ENCODE data around the gene ALS2CL. TPM values are rescaled to one million over a fixed set of nuclear protein-coding genes. Genes with fewer than 3 reads are reported as not detected.
"Not testable (repeated sequence)": the region's sequence is repeated elsewhere in the genome, so short reads cannot be mapped to it uniquely, and the experiment has no call there.

The ALS2CL gene, protein sequence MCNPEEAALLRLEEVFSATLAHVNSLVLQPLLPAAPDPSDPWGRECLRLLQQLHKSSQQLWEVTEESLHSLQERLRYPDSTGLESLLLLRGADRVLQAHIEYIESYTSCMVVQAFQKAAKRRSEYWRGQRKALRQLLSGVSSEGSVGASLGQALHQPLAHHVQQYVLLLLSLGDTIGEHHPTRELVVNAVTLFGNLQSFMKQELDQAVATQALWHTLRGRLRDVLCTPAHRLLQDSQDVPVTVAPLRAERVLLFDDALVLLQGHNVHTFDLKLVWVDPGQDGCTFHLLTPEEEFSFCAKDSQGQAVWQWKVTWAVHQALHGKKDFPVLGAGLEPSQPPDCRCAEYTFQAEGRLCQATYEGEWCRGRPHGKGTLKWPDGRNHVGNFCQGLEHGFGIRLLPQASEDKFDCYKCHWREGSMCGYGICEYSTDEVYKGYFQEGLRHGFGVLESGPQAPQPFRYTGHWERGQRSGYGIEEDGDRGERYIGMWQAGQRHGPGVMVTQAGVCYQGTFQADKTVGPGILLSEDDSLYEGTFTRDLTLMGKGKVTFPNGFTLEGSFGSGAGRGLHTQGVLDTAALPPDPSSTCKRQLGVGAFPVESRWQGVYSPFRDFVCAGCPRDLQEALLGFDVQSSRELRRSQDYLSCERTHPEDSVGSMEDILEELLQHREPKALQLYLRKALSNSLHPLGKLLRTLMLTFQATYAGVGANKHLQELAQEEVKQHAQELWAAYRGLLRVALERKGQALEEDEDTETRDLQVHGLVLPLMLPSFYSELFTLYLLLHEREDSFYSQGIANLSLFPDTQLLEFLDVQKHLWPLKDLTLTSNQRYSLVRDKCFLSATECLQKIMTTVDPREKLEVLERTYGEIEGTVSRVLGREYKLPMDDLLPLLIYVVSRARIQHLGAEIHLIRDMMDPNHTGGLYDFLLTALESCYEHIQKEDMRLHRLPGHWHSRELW
- 10 to 100 TPM; 11.8 to 100.0 (median 46.5) TPM for polyA plus RNA-seq
- long read RNA-seq, donor 1 = 0 reads
- long read RNA-seq, donor 2 = 0 reads
- long read RNA-seq, donor 3, partial matches to known transcripts = 0 of 2 reads
- long read RNA-seq, donor 3, other reads (novel, unspliced or antisense) = 0 of 2 reads
- long read RNA-seq, donor 4 = 0 reads
- long read RNA-seq, donor 5 = 0 reads
- long read RNA-seq, donor 6 = 0 reads
- long read RNA-seq, donor 7 = 0 reads
- long read RNA-seq, donor 8, partial matches to known transcripts = 0 of 1 reads
- long read RNA-seq, donor 8, other reads (novel, unspliced or antisense) = 0 of 1 reads
- long read RNA-seq, donor 9 = 0 reads
- long read RNA-seq, donor 10 = 0 reads

GRCh38 chr3:46693038-46693891, at the start of gene ALS2CL:
Gene ALS2CL, minus strand, starts transcription at chr3:46693679. Its CDS starts 4,239 bp downstream, at chr3:46689440.
- H3K9me3 ChIP-seq (ENCODE audit: control insufficient read depth in 2 of 2, insufficient read depth in 1 of 2, low read depth in 1 of 2, low read length in 1 of 2) = no peaks in the 10 kb centered on the region
- peak within 1 kb of the TSS; percentile 81 to 89 (median 87) for H3K27ac ChIP-seq (ENCODE audit: low read depth in 1 of 3, low read length in 2 of 3)
- H3K4me3 ChIP-seq (ENCODE audit: low read depth in 1 of 3, low read length in 3 of 3) = peak within 1 kb of the TSS; percentile 44 to 90 (median 59)
- FAIRE-seq (no peak), DNase-seq (peak; percentile 61 to 79)
- 1% methylated on average over 45 to 71 of the region's 71 CpGs for WGBS, 3 donors
- peaks cover 0 to 9% (median 0%) of the 10 kb centered on the region in 3 donors for H3K36me3 ChIP-seq (ENCODE audit: control insufficient read depth in 3 of 3, insufficient read depth in 2 of 3, low read depth in 1 of 3, low read length in 3 of 3)
- H3K27me3 ChIP-seq (ENCODE audit: control insufficient read depth in 3 of 3, insufficient read depth in 3 of 3, low read length in 3 of 3) = no peaks in the 10 kb centered on the region
- H3K4me1 ChIP-seq (ENCODE audit: control insufficient read depth in 3 of 3, insufficient read depth in 2 of 3, low read depth in 1 of 3, low read length in 2 of 3) = peaks cover 2 to 35% (median 10%) of the 10 kb centered on the region in 3 donors

DNA sequence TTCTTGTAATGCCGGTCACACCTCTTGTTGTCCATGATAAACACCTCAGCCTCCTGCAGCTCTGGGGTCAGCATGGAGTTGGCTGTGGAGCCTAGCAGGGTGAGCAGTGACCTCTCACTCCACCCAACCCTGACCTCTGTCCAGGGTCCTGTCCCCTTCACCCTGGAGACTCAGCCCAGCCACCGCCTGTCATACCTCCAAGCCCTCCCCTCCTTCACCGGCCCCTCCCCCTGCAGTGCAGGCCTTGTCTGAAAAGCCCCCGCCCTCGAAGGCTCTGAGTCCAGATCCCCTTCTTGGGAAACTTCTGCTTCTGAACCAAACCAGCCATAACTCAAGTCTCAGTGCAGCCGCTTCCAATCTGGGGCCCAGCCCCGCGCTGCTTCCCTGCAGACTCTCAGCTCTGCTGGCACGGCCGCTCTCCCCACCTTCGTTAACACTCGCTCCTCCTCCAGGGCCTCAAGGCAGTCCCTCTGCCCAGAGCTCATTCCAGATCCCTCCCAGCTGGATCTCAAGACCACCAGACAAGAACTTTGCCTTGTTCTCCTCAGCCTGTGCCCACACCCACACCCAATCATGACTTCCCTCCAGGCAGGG, 49.6 kb upstream of the ALS2CL start:
- no peak overlapping the region for H3K27ac ChIP-seq (ENCODE audit: low read depth in 1 of 3, low read length in 2 of 3)
- no peaks in the 10 kb centered on the region for H3K27me3 ChIP-seq (ENCODE audit: control insufficient read depth in 3 of 3, insufficient read depth in 3 of 3, low read length in 3 of 3)
- WGBS, 3 donors = 67 to 94% (median 91%) methylated on average over 12 of the region's 12 CpGs
- no peak overlapping the region for H3K4me3 ChIP-seq (ENCODE audit: low read depth in 1 of 3, low read length in 3 of 3)
- DNase-seq (no peak), FAIRE-seq (no peak)
- H3K9me3 ChIP-seq (ENCODE audit: control insufficient read depth in 2 of 2, insufficient read depth in 1 of 2, low read depth in 1 of 2, low read length in 1 of 2) = no peaks in the 10 kb centered on the region
- H3K4me1 ChIP-seq (ENCODE audit: control insufficient read depth in 3 of 3, insufficient read depth in 2 of 3, low read depth in 1 of 3, low read length in 2 of 3) = no peaks in the 10 kb centered on the region
- H3K36me3 ChIP-seq (ENCODE audit: control insufficient read depth in 3 of 3, insufficient read depth in 2 of 3, low read depth in 1 of 3, low read length in 3 of 3) = no peaks in the 10 kb centered on the region

DNA sequence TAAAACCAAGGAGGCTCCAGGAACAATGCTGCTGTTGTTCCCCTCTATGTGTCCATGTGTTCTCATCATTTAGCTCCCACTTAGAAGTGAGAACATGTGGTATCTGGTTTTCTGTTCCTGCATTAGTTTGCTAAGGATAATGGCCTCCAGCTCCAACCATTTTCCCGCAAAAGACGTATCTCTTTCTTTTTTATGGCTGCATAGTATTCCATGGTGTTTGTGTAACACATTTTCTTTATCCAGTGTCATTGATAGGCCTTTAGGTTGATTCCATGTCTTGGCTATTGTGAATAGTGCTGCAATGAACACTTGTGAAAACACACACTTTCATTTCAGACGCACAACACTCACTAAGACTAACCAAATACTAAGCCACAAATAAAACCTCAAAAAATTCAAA, 46.1 kb upstream of the ALS2CL start:
- H3K36me3 ChIP-seq (ENCODE audit: control insufficient read depth in 3 of 3, insufficient read depth in 2 of 3, low read depth in 1 of 3, low read length in 3 of 3); H3K9me3 ChIP-seq (ENCODE audit: control insufficient read depth in 2 of 2, insufficient read depth in 1 of 2, low read depth in 1 of 2, low read length in 1 of 2); H3K4me1 ChIP-seq (ENCODE audit: control insufficient read depth in 3 of 3, insufficient read depth in 2 of 3, low read depth in 1 of 3, low read length in 2 of 3); FAIRE-seq; DNase-seq; H3K27me3 ChIP-seq (ENCODE audit: control insufficient read depth in 3 of 3, insufficient read depth in 3 of 3, low read length in 3 of 3); H3K4me3 ChIP-seq (ENCODE audit: low read depth in 1 of 3, low read length in 3 of 3); H3K27ac ChIP-seq (ENCODE audit: low read depth in 1 of 3, low read length in 2 of 3): not testable (repeated sequence)
- 96 to 97% (median 97%) methylated on average over 3 of the region's 3 CpGs for WGBS, 3 donors

GRCh38 chr3:46737329-46737731, 43.9 kb upstream of the ALS2CL start:
- H3K27ac ChIP-seq (ENCODE audit: low read depth in 1 of 3, low read length in 2 of 3) = no peak overlapping the region
- no peak overlapping the region for H3K4me3 ChIP-seq (ENCODE audit: low read depth in 1 of 3, low read length in 3 of 3)
- no peak for FAIRE-seq
- H3K4me1 ChIP-seq (ENCODE audit: control insufficient read depth in 3 of 3, insufficient read depth in 2 of 3, low read depth in 1 of 3, low read length in 2 of 3) = no peaks in the 10 kb centered on the region
- no peaks in the 10 kb centered on the region for H3K9me3 ChIP-seq (ENCODE audit: control insufficient read depth in 2 of 2, insufficient read depth in 1 of 2, low read depth in 1 of 2, low read length in 1 of 2)
- no peaks in the 10 kb centered on the region for H3K27me3 ChIP-seq (ENCODE audit: control insufficient read depth in 3 of 3, insufficient read depth in 3 of 3, low read length in 3 of 3)
- DNase-seq = no peak
- no peaks in the 10 kb centered on the region for H3K36me3 ChIP-seq (ENCODE audit: control insufficient read depth in 3 of 3, insufficient read depth in 2 of 3, low read depth in 1 of 3, low read length in 3 of 3)
- 28 to 52% (median 32%) methylated on average over 4 of the region's 4 CpGs for WGBS, 3 donors

DNA sequence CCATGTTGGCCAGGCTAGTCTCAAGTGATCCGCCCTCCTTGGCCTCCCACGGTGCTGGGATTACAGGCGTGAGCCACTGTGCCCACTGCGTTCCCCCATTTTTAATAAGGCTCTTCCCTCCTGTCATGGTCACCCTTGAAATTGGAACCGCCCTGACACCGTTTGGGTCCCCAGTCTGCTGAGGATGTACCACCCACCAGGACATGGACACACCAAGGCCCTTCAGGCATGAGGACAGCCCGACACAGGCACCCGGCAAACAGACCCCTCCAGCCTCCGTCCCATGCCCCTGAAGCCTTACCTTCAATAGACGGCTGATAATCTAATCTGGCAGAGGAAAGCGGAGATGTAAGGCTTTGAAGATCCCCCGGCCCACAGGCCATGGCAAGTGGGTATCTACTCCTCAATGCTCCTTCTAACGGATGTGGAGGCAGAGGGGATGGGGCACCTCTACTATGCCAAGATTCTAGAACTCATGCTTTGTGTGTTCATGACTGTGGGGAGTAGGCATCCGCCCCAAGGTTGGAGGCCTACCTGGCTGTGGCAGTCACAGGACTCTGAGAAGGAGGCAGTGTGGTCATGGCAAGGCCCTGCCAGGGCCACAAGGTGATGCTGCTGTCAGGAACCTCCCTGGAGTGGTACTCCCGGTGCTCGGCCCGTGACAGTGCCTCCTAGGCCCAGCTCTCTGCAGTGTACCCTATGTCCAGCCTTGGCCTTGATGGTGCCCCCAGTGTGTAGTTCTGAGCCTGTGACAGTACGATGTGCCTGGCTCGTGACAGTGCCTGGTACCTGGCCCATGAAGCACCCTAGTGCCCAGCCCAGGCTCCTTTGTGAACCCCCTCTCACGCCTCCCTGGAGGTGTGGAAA, 42.8 kb upstream of the ALS2CL start:
- H3K4me3 ChIP-seq (ENCODE audit: low read depth in 1 of 3, low read length in 3 of 3) = no peak overlapping the region
- H3K9me3 ChIP-seq (ENCODE audit: control insufficient read depth in 2 of 2, insufficient read depth in 1 of 2, low read depth in 1 of 2, low read length in 1 of 2) = no peaks in the 10 kb centered on the region
- H3K27me3 ChIP-seq (ENCODE audit: control insufficient read depth in 3 of 3, insufficient read depth in 3 of 3, low read length in 3 of 3) = no peaks in the 10 kb centered on the region
- FAIRE-seq (no peak), DNase-seq (no peak)
- no peaks in the 10 kb centered on the region for H3K36me3 ChIP-seq (ENCODE audit: control insufficient read depth in 3 of 3, insufficient read depth in 2 of 3, low read depth in 1 of 3, low read length in 3 of 3)
- no peak overlapping the region for H3K27ac ChIP-seq (ENCODE audit: low read depth in 1 of 3, low read length in 2 of 3)
- H3K4me1 ChIP-seq (ENCODE audit: control insufficient read depth in 3 of 3, insufficient read depth in 2 of 3, low read depth in 1 of 3, low read length in 2 of 3) = no peaks in the 10 kb centered on the region
- WGBS, 3 donors = 84 to 89% (median 86%) methylated on average over 20 of the region's 20 CpGs

DNA sequence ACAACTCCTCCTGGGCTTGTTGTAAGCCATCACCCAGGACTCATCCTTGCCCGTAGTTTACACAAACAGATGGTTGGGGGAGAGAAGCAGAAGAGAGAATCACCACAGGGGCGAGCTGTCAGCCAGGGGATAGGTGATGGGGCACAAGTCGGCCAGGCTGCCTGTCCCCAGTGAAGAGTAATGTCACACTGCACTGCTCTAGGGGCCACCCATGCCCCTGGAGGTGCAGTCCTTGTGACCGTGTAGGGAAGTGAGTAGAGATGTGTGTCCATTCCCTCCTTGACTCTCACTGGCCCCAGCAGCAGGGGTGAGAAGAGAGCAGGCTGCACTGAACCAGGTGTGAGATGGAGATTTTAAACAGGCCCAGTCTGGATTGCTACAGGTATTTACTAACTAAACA, 41.3 kb upstream of the ALS2CL start:
- WGBS, 3 donors = 62 to 76% (median 71%) methylated on average over 4 of the region's 4 CpGs
- Histone ChIP-seq H3K9me3 (ENCODE audit: control insufficient read depth in 2 of 2, insufficient read depth in 1 of 2, low read depth in 1 of 2, low read length in 1 of 2) (no peaks in the 10 kb centered on the region), H3K27ac (ENCODE audit: low read depth in 1 of 3, low read length in 2 of 3) (no peak overlapping the region), H3K27me3 (ENCODE audit: control insufficient read depth in 3 of 3, insufficient read depth in 3 of 3, low read length in 3 of 3) (no peaks in the 10 kb centered on the region), H3K4me3 (ENCODE audit: low read depth in 1 of 3, low read length in 3 of 3) (no peak overlapping the region), H3K4me1 (ENCODE audit: control insufficient read depth in 3 of 3, insufficient read depth in 2 of 3, low read depth in 1 of 3, low read length in 2 of 3) (no peaks in the 10 kb centered on the region), H3K36me3 (ENCODE audit: control insufficient read depth in 3 of 3, insufficient read depth in 2 of 3, low read depth in 1 of 3, low read length in 3 of 3) (no peaks in the 10 kb centered on the region)
- FAIRE-seq (no peak), DNase-seq (no peak)

Data from small intestine (tissue), 16 donors.